Stimulated activated naive CD4-positive, alpha-beta T cell (primary cell): Measurements from ENCODE around the gene KRTAP22-2.

Source experiments
- DNase-seq, 6 experiments: peaks; one replicate each; lab custom pipeline; 2025; lab: John Stamatoyannopoulos, UW

Gene KRTAP22-2

DNA sequence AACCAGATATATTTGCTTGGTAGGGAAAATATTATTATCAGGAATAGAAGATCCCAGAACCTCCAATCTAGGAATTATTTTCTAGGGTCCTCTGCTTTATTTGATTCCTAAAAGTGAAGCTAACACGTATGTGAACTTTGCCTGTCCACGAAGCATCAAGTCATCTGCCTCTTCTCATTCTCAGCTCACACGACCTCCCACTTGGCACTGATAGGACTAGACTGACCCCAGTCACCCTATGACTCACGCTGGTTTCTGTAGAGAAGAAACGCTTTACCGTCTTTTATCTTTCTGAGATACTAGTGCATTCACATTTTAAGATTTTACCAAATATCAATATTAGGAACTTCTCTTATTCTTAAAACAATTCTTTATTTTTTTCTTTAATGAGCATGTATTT, 27.1 kb downstream of the KRTAP22-2 start:
- DNase-seq: no peak

DNA sequence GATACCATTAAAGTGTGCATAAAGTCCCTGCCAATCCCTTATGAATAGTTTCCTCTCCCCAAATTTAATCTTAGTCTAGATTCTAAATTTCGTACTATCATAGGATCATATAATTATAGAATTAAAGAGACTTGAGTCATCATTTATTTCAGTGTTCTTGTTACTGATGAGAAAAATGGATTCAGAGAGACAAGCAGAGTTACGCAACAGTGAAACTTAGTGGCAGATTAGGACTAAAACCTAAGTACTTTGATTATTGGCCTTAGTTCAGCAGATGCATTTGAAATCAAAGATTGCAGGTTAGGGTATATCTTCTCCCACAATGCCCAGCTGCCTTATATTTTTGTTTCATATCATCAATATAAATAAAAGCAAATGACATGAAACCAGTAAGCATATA, 28.2 kb downstream of the KRTAP22-2 start:
- no peak for DNase-seq

DNA sequence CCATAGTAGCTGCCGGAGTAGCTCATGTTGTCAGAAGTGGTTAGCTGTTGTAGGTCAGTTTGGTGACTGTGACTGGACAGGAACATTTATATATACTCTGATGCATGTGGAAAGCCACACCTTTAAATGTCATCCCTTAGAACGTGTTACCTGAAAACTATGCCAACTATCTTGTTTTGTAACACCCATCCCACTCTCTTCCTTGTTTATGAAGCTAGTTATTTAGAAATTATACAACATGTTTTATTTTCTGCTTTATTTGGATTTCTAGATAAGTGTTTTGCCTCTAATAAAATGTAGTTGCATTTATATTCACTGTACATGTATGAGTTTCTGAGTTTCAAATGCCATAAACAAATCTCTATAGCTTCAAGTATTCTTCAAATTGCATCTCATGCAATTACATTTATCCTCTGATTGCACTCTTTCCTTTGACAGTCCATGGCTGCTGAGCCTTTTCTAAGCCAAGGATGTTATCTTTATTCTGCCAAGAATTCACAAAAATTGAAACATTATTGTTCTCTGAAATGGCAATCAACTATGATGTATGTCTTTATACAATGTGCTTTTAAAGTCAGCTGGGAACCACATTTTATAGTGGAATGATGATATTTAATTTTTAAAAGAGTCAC, 28.8 kb downstream of the KRTAP22-2 start, which contains the start of gene KRTAP19-7:
Gene KRTAP19-7, minus strand, starts transcription at position 51 of the 632 bp plus-strand sequence. Its CDS starts 25 bp downstream, at position 26.
- DNase-seq: no peak

DNA sequence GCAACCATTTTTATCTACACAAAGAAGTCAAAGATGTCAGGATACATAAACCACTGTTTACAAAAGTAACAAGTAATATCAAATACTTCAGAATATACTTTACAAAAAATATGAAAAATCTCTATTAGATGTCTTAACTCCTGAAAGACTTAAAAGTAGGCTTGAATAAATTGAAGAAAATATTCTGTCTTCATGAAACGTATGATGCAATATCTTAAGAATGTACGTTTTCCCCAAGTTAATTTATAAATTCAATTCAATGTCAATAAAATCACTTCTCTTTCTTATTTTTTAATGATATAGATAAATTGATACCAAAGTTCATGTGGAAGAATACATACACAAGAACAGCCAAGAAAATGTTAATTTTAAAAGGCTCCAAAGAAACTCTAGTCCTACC, 35.1 kb downstream of the KRTAP22-2 start:
- no peak for DNase-seq

DNA sequence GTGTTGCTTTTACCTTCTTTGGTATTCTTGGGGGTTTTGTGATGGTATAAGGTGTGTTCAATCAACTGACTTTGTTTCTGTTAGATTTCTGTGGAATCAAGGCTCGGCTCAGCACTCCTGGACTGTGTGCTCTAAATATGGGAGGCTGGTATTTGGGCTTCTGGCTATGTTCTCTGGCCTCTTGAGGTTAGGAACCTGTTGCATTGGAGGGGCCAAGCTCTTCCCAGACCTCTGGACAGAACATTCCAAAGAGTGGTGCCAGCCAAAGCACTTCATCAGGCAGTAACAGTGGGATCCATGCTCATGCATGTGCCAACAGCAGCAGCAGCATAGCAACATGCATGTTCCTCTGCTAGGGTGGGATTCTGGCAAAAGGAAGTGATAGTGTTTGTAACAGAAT, 37.4 kb downstream of the KRTAP22-2 start:
- DNase-seq: no peak

DNA sequence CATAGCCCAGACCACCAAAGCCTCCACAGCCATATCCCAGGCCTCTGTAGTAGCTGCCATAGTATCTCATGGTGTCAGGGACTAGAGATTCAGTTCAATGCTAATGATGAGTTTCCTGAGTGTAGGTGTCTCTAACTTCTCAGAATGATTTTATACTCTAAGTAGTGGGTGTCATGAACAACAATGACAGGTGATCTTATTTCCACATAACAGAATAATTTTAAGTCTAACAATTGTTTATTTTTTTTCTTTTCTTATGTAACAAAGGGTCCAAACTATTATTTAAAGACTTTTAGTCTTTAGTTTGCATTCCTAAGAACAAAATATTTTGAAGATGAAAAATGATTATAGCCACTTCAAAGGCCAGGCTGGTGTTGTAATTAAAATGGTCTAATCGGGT, 48.4 kb downstream of the KRTAP22-2 start, which contains the start of gene KRTAP19-6:
Gene KRTAP19-6, minus strand, starts transcription at position 101 of the 400 bp plus-strand sequence. Its CDS starts 31 bp downstream, at position 70.
- DNase-seq: no peak
